Fibroblast of lung (primary cell): Measurements from ENCODE around the gene JMJD6.

Experiments used
- CTCF ChIP-seq, 2 donors: IDR thresholded peaks in 1 of 2; conservative IDR thresholded peaks in 1 of 2; 1 replicate in 1 of 2; 2 replicates in 1 of 2; pipeline ENCODE4 v1.5.1; 2011 to 2012; ENCODE audit warnings: low read length in 2 of 2, control low read depth in 1 of 2, inconsistent platforms in 1 of 2, low read depth in 1 of 2, mild to moderate bottlenecking in 1 of 2
- EZH2 ChIP-seq: IDR thresholded peaks from 2 replicates; pipeline ENCODE4 v1.5.1; 2012; ENCODE audit warnings: low read length, control low read depth, mild to moderate bottlenecking; ENCODE audit errors: missing control alignments

GRCh38 chr17:76672892-76673291 lies 53.5 kb downstream of the JMJD6 start:
- no peak for TF ChIP-seq CTCF (conservative IDR thresholded peaks at IDR 0.05 in 1 of 2, IDR thresholded peaks at IDR 0.05 in 1 of 2; ENCODE audit: low read depth in 1 of 2, low read length in 2 of 2)
- TF ChIP-seq EZH2, result no peak
